ENCODE results near the gene SYNPO.

DNA sequence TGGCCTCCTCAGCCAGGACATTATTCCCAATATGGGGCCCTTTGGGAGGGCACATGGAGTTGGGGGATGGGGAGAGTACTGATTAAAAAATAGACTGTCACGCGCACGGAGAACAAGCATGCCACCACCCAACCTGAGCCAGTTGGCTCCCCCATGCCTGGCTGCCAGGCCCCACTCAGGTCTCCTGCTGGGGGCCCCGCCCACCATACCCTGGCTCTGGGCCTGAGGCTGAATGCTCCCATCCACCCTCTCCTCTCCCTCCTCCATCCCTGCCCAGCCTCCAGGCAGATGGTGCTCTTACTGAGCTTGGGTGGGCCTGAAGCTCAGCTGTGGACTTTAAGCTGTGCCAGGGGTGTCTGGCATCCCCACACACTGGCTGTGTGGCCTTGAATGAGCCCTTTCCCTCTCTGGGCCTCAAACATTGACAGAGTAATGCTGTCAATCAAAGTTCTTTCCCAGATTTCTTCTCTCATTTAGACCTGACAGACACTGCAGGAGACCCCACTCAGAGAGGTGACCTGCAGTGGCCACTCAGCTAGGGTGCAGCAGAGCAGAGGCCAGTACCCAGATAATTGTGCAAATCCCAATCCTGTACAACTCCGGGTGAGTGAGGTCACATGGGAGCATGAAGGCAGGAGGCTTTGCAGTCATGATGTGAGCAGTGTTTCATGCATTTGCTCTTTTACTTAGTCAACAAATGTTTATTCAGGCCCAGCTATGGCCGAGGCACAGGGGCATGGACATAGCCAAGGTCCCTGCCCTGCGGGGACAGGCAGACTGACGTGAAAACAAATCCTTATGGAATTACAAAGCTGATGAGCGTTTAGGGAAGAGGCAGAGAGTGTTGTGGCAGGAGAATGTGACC is 9.8 kb upstream of the SYNPO start:
- TF ChIP-seq, protein P1, sequence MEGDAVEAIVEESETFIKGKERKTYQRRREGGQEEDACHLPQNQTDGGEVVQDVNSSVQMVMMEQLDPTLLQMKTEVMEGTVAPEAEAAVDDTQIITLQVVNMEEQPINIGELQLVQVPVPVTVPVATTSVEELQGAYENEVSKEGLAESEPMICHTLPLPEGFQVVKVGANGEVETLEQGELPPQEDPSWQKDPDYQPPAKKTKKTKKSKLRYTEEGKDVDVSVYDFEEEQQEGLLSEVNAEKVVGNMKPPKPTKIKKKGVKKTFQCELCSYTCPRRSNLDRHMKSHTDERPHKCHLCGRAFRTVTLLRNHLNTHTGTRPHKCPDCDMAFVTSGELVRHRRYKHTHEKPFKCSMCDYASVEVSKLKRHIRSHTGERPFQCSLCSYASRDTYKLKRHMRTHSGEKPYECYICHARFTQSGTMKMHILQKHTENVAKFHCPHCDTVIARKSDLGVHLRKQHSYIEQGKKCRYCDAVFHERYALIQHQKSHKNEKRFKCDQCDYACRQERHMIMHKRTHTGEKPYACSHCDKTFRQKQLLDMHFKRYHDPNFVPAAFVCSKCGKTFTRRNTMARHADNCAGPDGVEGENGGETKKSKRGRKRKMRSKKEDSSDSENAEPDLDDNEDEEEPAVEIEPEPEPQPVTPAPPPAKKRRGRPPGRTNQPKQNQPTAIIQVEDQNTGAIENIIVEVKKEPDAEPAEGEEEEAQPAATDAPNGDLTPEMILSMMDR (IDR thresholded peaks at IDR 0.05; ENCODE audit: low read length): no peak
- no peak for TF ChIP-seq EZH2 (optimal IDR thresholded peaks at IDR 0.05; ENCODE audit: low read depth, low read length)
